ENCODE measurements around the gene GLCCI1.

The GLCCI1 gene

DNA sequence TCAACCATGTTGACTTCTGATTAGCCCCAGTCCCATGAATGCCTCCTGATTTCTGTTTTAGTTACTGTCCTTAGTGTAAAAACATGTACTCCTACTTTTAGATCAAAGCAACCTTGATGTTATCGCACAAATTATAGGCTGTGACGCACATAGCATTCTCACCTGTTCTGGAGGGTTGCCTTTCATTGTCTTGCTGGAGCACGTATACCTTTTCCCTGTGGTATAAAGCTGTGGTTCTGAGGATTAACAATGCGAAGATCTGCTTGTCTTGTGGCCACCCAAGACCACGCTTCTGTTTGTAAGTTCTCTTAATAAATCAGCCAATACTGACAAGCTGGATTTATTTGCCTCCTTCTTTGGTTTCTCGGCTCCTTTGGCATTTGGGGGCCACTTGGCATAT is 30.1 kb upstream of the GLCCI1 start:
- no peaks in the 10 kb centered on the region for H3K9me2 ChIP-seq (ENCODE audit: low read depth, low read length)
- no peaks in the 10 kb centered on the region for H3K36me3 ChIP-seq (ENCODE audit: insufficient read depth, low read length)
- no peak overlapping the region for H3K27ac ChIP-seq (ENCODE audit: low read depth, low read length, poor library complexity, severe bottlenecking)
- H3K79me2 ChIP-seq (ENCODE audit: insufficient read depth, low read length) = no peaks in the 10 kb centered on the region
- H3K27me3 ChIP-seq (ENCODE audit: insufficient read depth, low read length) = no peaks in the 10 kb centered on the region
- H4K20me1 ChIP-seq (ENCODE audit: insufficient read depth, low read length) = no peaks in the 10 kb centered on the region
- H3K9me3 ChIP-seq (ENCODE audit: low read length) = no peaks in the 10 kb centered on the region
- no peak overlapping the region for H3K9ac ChIP-seq (ENCODE audit: low read length)
- no peak overlapping the region for H2AFZ ChIP-seq (ENCODE audit: low read length)
- TF ChIP-seq EZH2 (IDR thresholded peaks at IDR 0.05; ENCODE audit: borderline replicate concordance, low read length) = no peak
- TF ChIP-seq, protein P1, sequence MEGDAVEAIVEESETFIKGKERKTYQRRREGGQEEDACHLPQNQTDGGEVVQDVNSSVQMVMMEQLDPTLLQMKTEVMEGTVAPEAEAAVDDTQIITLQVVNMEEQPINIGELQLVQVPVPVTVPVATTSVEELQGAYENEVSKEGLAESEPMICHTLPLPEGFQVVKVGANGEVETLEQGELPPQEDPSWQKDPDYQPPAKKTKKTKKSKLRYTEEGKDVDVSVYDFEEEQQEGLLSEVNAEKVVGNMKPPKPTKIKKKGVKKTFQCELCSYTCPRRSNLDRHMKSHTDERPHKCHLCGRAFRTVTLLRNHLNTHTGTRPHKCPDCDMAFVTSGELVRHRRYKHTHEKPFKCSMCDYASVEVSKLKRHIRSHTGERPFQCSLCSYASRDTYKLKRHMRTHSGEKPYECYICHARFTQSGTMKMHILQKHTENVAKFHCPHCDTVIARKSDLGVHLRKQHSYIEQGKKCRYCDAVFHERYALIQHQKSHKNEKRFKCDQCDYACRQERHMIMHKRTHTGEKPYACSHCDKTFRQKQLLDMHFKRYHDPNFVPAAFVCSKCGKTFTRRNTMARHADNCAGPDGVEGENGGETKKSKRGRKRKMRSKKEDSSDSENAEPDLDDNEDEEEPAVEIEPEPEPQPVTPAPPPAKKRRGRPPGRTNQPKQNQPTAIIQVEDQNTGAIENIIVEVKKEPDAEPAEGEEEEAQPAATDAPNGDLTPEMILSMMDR (IDR thresholded peaks at IDR 0.05; ENCODE audit: low read length) = no peak
- no peak overlapping the region for H3K4me2 ChIP-seq (ENCODE audit: low read length)
- H3K4me1 ChIP-seq (ENCODE audit: insufficient read depth, low read length, severe bottlenecking) = peaks cover 4% of the 10 kb centered on the region
- H3K4me3 ChIP-seq (ENCODE audit: low read depth, low read length, poor library complexity, severe bottlenecking) = no peak overlapping the region
- H3F3A ChIP-seq (ENCODE audit: insufficient read depth, low read length) = no peaks in the 10 kb centered on the region

DNA sequence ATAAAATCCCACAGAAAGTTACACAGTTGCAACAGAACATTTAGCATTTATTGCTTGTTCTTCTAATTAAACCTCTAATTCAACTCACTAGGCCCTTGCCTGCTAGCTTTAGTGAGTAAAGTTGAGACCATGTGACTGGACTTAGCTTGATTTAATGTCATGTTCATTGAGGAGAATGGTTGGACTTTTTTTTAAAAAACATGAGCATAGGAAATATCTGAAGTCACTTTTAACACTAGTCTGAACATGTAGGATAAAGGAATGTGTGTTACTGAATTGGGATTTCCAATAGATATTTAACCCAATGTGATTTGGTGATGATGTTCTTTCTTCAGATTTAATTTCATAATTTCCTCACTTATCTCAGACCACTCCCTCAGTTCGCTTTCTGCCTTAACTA is 24.6 kb upstream of the GLCCI1 start:
- Histone ChIP-seq H4K20me1 (ENCODE audit: insufficient read depth, low read length) (no peaks in the 10 kb centered on the region), H3K4me3 (ENCODE audit: low read depth, low read length, poor library complexity, severe bottlenecking) (peak overlapping the region; percentile 22), H3K4me2 (ENCODE audit: low read length) (peak overlapping the region; percentile 70), H3K79me2 (ENCODE audit: insufficient read depth, low read length) (no peaks in the 10 kb centered on the region), H3K9me3 (ENCODE audit: low read length) (no peaks in the 10 kb centered on the region), H3K9ac (ENCODE audit: low read length) (peak overlapping the region; percentile 58), H2AFZ (ENCODE audit: low read length) (no peak overlapping the region), H3K27ac (ENCODE audit: low read depth, low read length, poor library complexity, severe bottlenecking) (peak overlapping the region; percentile 94), H3K27me3 (ENCODE audit: insufficient read depth, low read length) (no peaks in the 10 kb centered on the region), H3K36me3 (ENCODE audit: insufficient read depth, low read length) (no peaks in the 10 kb centered on the region), H3K4me1 (ENCODE audit: insufficient read depth, low read length, severe bottlenecking) (peaks cover 46% of the 10 kb centered on the region), H3F3A (ENCODE audit: insufficient read depth, low read length) (no peaks in the 10 kb centered on the region; the same call in 1 of the 2 replicates), H3K9me2 (ENCODE audit: low read depth, low read length) (no peaks in the 10 kb centered on the region)
- TF ChIP-seq, protein P1 (IDR thresholded peaks at IDR 0.05; ENCODE audit: low read length) = no peak
- TF ChIP-seq EZH2 (IDR thresholded peaks at IDR 0.05; ENCODE audit: borderline replicate concordance, low read length) = no peak

DNA sequence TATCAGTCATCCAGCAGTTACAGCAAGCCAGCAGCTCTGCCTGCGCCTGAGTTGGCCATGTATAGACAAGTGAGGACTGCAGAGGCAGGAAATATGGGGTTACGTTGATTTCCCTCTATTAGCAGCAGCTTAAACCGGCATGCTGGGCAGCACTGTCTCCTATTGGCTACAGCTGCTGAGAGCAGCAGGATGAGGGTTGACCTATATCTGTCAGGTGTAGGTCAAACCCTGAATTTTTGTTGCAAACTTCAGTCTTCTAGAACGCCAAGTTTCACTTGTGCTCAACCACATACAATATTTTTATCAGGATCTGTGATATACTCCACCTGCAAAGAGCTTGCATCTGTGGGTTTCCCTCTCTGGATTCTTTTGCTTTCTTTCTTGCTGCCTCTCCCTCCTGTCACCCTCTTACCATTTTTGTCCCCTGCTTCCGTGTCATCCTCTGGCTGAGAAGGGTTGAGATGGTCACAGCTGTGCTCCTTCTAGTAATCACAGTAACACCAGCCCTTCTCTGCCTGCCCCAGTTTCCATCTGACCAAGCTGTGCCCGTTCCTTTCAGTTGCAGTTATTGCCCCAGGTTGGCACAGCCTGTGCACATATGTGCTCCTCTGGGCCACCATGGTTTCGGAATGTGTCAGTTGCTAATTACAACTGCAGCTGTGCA is 23.8 kb upstream of the GLCCI1 start:
- no peaks in the 10 kb centered on the region for H3K27me3 ChIP-seq (ENCODE audit: insufficient read depth, low read length)
- H3K4me1 ChIP-seq (ENCODE audit: insufficient read depth, low read length, severe bottlenecking) = peaks cover 46% of the 10 kb centered on the region
- peak overlapping the region; percentile 70 for H3K4me2 ChIP-seq (ENCODE audit: low read length)
- no peaks in the 10 kb centered on the region for H4K20me1 ChIP-seq (ENCODE audit: insufficient read depth, low read length)
- H3K36me3 ChIP-seq (ENCODE audit: insufficient read depth, low read length) = no peaks in the 10 kb centered on the region
- H3K27ac ChIP-seq (ENCODE audit: low read depth, low read length, poor library complexity, severe bottlenecking) = peak overlapping the region; percentile 94
- TF ChIP-seq EZH2 (IDR thresholded peaks at IDR 0.05; ENCODE audit: borderline replicate concordance, low read length) = no peak
- TF ChIP-seq, protein P1 (IDR thresholded peaks at IDR 0.05; ENCODE audit: low read length) = no peak
- no peaks in the 10 kb centered on the region for H3K9me2 ChIP-seq (ENCODE audit: low read depth, low read length)
- peak overlapping the region; percentile 22 for H3K4me3 ChIP-seq (ENCODE audit: low read depth, low read length, poor library complexity, severe bottlenecking)
- no peak overlapping the region for H2AFZ ChIP-seq (ENCODE audit: low read length)
- H3K9me3 ChIP-seq (ENCODE audit: low read length) = no peaks in the 10 kb centered on the region
- H3K9ac ChIP-seq (ENCODE audit: low read length) = peak overlapping the region; percentile 58
- no peaks in the 10 kb centered on the region for H3K79me2 ChIP-seq (ENCODE audit: insufficient read depth, low read length)
- H3F3A ChIP-seq (ENCODE audit: insufficient read depth, low read length) = no peaks in the 10 kb centered on the region; the same call in 1 of the 2 replicates

Data from OCI-LY1 (cell line).